KOPT-K1 (cell line): ENCODE results near the gene CCNF.
A peak's percentile ranks its signal among the peaks of the same experiment; 100 is the strongest.
"Not testable (repeated sequence)": the region's sequence is repeated elsewhere in the genome, so short reads cannot be mapped to it uniquely, and the experiment has no call there.

Source experiments
- H3K27ac ChIP-seq: fragments of 200-600 bp; sonication (generic); 2 replicates; pipeline ENCODE4 v1.5.1; 2016; ENCODE audit warnings: antibody characterized with exemption, mild to moderate bottlenecking, low read depth, low read length; ENCODE audit not compliant: poor library complexity, severe bottlenecking
- H3K36me3 ChIP-seq: fragments of 200-600 bp; sonication (generic); 2 replicates; pipeline ENCODE4 v1.5.1; 2017; ENCODE audit warnings: antibody characterized with exemption, mild to moderate bottlenecking, low read length, moderate library complexity; ENCODE audit not compliant: insufficient read depth
- H3K9me3 ChIP-seq: fragments of 200-600 bp; sonication (generic); 2 replicates; pipeline ENCODE4 v1.5.1; 2017; ENCODE audit warnings: antibody characterized with exemption, low read length, mild to moderate bottlenecking; ENCODE audit not compliant: insufficient read depth, poor library complexity, severe bottlenecking

The CCNF gene

GRCh38 chr16:2422123-2422867 is 7.0 kb upstream of the CCNF start:
- H3K36me3 ChIP-seq, result no peaks in the 10 kb centered on the region
- H3K9me3 ChIP-seq, result no peaks in the 10 kb centered on the region
- H3K27ac ChIP-seq, result no peak overlapping the region

- Histone ChIP-seq H3K27ac (no peak overlapping the region), H3K36me3 (no peaks in the 10 kb centered on the region), H3K9me3 (no peaks in the 10 kb centered on the region)
These were observed 4.9 kb upstream of the CCNF start for GRCh38 chr16:2424061-2425007.

- Histone ChIP-seq H3K27ac (no peak overlapping the region), H3K36me3 (no peaks in the 10 kb centered on the region), H3K9me3 (no peaks in the 10 kb centered on the region)
These were observed 4.2 kb upstream of the CCNF start for GRCh38 chr16:2425008-2425518.

- no peaks in the 10 kb centered on the region for H3K9me3 ChIP-seq
- H3K27ac ChIP-seq, result no peak overlapping the region
- peaks cover 5% of the 10 kb centered on the region for H3K36me3 ChIP-seq
These were observed 3.3 kb upstream of the CCNF start for GRCh38 chr16:2425825-2426430.

GRCh38 chr16:2426941-2427361 is 2.3 kb upstream of the CCNF start:
- Histone ChIP-seq H3K27ac (no peak overlapping the region), H3K9me3 (no peaks in the 10 kb centered on the region), H3K36me3 (peaks cover 15% of the 10 kb centered on the region)

GRCh38 chr16:2427526-2427925 is 1.7 kb upstream of the CCNF start:
- Histone ChIP-seq H3K27ac (no peak overlapping the region), H3K36me3 (peaks cover 21% of the 10 kb centered on the region), H3K9me3 (no peaks in the 10 kb centered on the region)

- Histone ChIP-seq H3K9me3 (no peaks in the 10 kb centered on the region), H3K27ac (peak overlapping the region; percentile 93), H3K36me3 (peaks cover 28% of the 10 kb centered on the region)
These were observed 1.0 kb upstream of the CCNF start for GRCh38 chr16:2428051-2428783.

- Histone ChIP-seq H3K9me3 (no peaks in the 10 kb centered on the region), H3K27ac (peak overlapping the region; percentile 93), H3K36me3 (peaks cover 33% of the 10 kb centered on the region)
These were observed 538 bp upstream of the CCNF start for GRCh38 chr16:2428784-2429033.

GRCh38 chr16:2429771-2430663 is 770 bp downstream of the CCNF start:
- H3K36me3 ChIP-seq, result peaks cover 42% of the 10 kb centered on the region
- peak overlapping the region; percentile 93 for H3K27ac ChIP-seq

GRCh38 chr16:2432286-2432685 is 3.0 kb downstream of the CCNF start:
- Histone ChIP-seq H3K9me3 (no peaks in the 10 kb centered on the region), H3K36me3 (peaks cover 65% of the 10 kb centered on the region), H3K27ac (no peak overlapping the region)

More at GRCh38 chr16:2429771-2430663, 770 bp downstream of the CCNF start:
- H3K9me3 ChIP-seq, result no peaks in the 10 kb centered on the region

- H3K36me3 ChIP-seq, result peaks cover 72% of the 10 kb centered on the region
- H3K9me3 ChIP-seq, result no peaks in the 10 kb centered on the region
- H3K27ac ChIP-seq, result no peak overlapping the region
These were observed 3.7 kb downstream of the CCNF start for GRCh38 chr16:2432801-2433505.

GRCh38 chr16:2435236-2435635 is 6.0 kb downstream of the CCNF start:
- H3K27ac ChIP-seq, H3K9me3 ChIP-seq: not testable (repeated sequence)
- peaks cover 95% of the 10 kb centered on the region for H3K36me3 ChIP-seq

- peaks cover 97% of the 10 kb centered on the region for H3K36me3 ChIP-seq
- H3K27ac ChIP-seq, result no peak overlapping the region
- H3K9me3 ChIP-seq, result no peaks in the 10 kb centered on the region
These were observed 6.9 kb downstream of the CCNF start for GRCh38 chr16:2436110-2436509.
